GM12878 (cell line): ENCODE data around the gene YWHAQ. TPM values are rescaled to one million over a fixed set of nuclear protein-coding genes. Genes with fewer than 3 reads are reported as not detected.

Source experiments
- ATAC-seq: fragments of 200-7000 bp; cut with Tn5 transposase; 3 replicates; pipeline ENCODE4 v1.9.1; 2020; ENCODE audit warnings: mild to moderate bottlenecking, moderate library complexity
- BruUV-seq: library from RNA; stranded (reverse); fragments of 400-500 nt; replicated peaks from 2 replicates; lab custom pipeline; 2021; lab: Mats Ljungman, UMichigan
- CTCF ChIA-PET: fragments of 300-600 bp; sonication (Branson Sonifier 250); formaldehyde crosslinking; extraction: SDS; loops from one replicate; lab custom pipeline; 2021; ENCODE audit warnings: inconsistent platforms; lab: Yijun Ruan, JAX
- POLR2A ChIA-PET: fragments of 350-600 bp; formaldehyde crosslinking; extraction: SDS; loops from one replicate; lab custom pipeline; 2021; ENCODE audit warnings: inconsistent platforms; lab: Charles Lee
- RAD21 ChIA-PET: fragments of 300-600 bp; sonication (Branson Sonifier 250); formaldehyde crosslinking; loops from one replicate; lab custom pipeline; 2023; ENCODE audit warnings: antibody characterized with exemption; ENCODE audit not compliant: unreplicated experiment; lab: Charles Lee
- SMC1A ChIA-PET: fragments of 300-600 bp; sonication (Branson Sonifier 250); formaldehyde crosslinking; loops from one replicate; lab custom pipeline; 2023; ENCODE audit not compliant: unreplicated experiment, uncharacterized antibody; lab: Charles Lee
- DNase-seq: peaks from one replicate; pipeline ENCODE4 v3.0.0-alpha.2; 2011; ENCODE audit warnings: low read depth, low spot score
- FAIRE-seq: peaks from 3 replicates; lab custom pipeline; 2011; peaks lifted over from hg19 to GRCh38; lab: Jason Lieb, UNC
- H2AFZ ChIP-seq: 2 replicates; pipeline ENCODE4 v1.6.0; 2011; ENCODE audit warnings: low read depth, low read length, control low read depth; ENCODE audit not compliant: control insufficient read depth
- H3K27ac ChIP-seq: 2 replicates; pipeline ENCODE4 v1.5.1; 2011; ENCODE audit warnings: control low read depth; ENCODE audit not compliant: control insufficient read depth, insufficient read depth
- H3K27me3 ChIP-seq, 2 experiments: replicated peaks in 1 of 2; 2 replicates each; pipeline versions ENCODE4 v1.6.0 to v1.6.1; 2011; ENCODE audit warnings: low read length in 1 of 2; ENCODE audit not compliant: control insufficient read depth in 2 of 2, insufficient read depth in 2 of 2
- H3K36me3 ChIP-seq, 2 experiments: 2 replicates each; pipeline ENCODE4 v1.5.1; 2011; ENCODE audit warnings: low read length in 1 of 2; ENCODE audit not compliant: control insufficient read depth in 2 of 2, insufficient read depth in 2 of 2
- H3K4me1 ChIP-seq: 2 replicates; pipeline ENCODE4 v1.6.1; 2011; ENCODE audit warnings: mild to moderate bottlenecking, low read length, moderate library complexity, mixed read lengths; ENCODE audit not compliant: control insufficient read depth, insufficient read depth
- H3K4me2 ChIP-seq: 2 replicates; pipeline ENCODE4 v1.6.0; 2011; ENCODE audit warnings: control low read depth; ENCODE audit not compliant: control insufficient read depth, insufficient read depth
- H3K4me3 ChIP-seq: fragments of 200-600 bp; sonication (generic); 2 replicates; pipeline ENCODE4 v1.5.1; 2016
- H3K79me2 ChIP-seq: 2 replicates; pipeline ENCODE4 v1.6.0; 2011; ENCODE audit warnings: low read length; ENCODE audit not compliant: control insufficient read depth, insufficient read depth
- H3K9ac ChIP-seq: 2 replicates; pipeline ENCODE4 v1.8.0; 2011; ENCODE audit warnings: low read length, control low read depth, mixed read lengths; ENCODE audit not compliant: control insufficient read depth, insufficient read depth
- H3K9me3 ChIP-seq: replicated peaks from 3 replicates; pipeline ENCODE4 v1.5.1; 2011; ENCODE audit warnings: mild to moderate bottlenecking, low read length; ENCODE audit not compliant: control insufficient read depth, insufficient read depth
- H4K20me1 ChIP-seq: 2 replicates; pipeline ENCODE4 v1.6.0; 2011; ENCODE audit not compliant: control insufficient read depth, insufficient read depth
- ATF7 ChIP-seq: fragments of 450-650 bp; IDR thresholded peaks from 2 replicates; pipeline ENCODE4 v1.6.1; 2016; ENCODE audit warnings: low read depth, mild to moderate bottlenecking
- ELK1 ChIP-seq: IDR thresholded peaks from 2 replicates; pipeline ENCODE4 v1.6.1; 2012; ENCODE audit warnings: low read depth, low read length, improper control_type of control experiment
- HDAC2 ChIP-seq: fragments of 200-600 bp; sonication (generic); IDR thresholded peaks from 2 replicates; pipeline ENCODE4 v1.6.1; 2017
- IRF4 ChIP-seq: IDR thresholded peaks from 2 replicates; pipeline ENCODE4 v1.6.1; 2011; ENCODE audit warnings: low read depth, low read length
- NR2F1 ChIP-seq: fragments of 450-650 bp; conservative IDR thresholded peaks from 2 replicates; pipeline ENCODE4 v1.6.1; 2017; ENCODE audit warnings: mild to moderate bottlenecking
- RAD51 ChIP-seq: fragments of 450-650 bp; IDR thresholded peaks from 2 replicates; pipeline ENCODE4 v1.6.1; 2016; ENCODE audit warnings: moderate library complexity, mild to moderate bottlenecking, inconsistent platforms
- RELB ChIP-seq: fragments of 450-650 bp; IDR thresholded peaks from 2 replicates; pipeline ENCODE4 v1.6.1; 2017; ENCODE audit warnings: low read depth, mild to moderate bottlenecking, moderate library complexity
- SMAD1 ChIP-seq: fragments of 450-650 bp; IDR thresholded peaks from 2 replicates; pipeline ENCODE4 v1.6.1; 2018; ENCODE audit warnings: mild to moderate bottlenecking, low read depth; ENCODE audit not compliant: partially characterized antibody
- TCF12 ChIP-seq: IDR thresholded peaks from 2 replicates; pipeline ENCODE4 v1.6.1; 2011; ENCODE audit warnings: low read depth, mild to moderate bottlenecking, low read length
- WRNIP1 ChIP-seq: IDR thresholded peaks from 2 replicates; pipeline ENCODE4 v1.6.1; 2011; ENCODE audit warnings: low read depth, low read length, improper control_type of control experiment, borderline replicate concordance
- ZBTB4 ChIP-seq: fragments of 450-650 bp; formaldehyde crosslinking; IDR thresholded peaks from 2 replicates; pipeline ENCODE4 v1.4.0; 2022; ENCODE audit warnings: mild to moderate bottlenecking, moderate library complexity
- WGBS: methylation state at CpG from one replicate; pipeline ENCODE4 v1.1.6; 2016; ENCODE audit warnings: low lambda C conversion rate; ENCODE audit not compliant: insufficient replicate concordance, insufficient coverage; ENCODE audit errors: missing lambda C conversion rate; 5-methylcytosine and 5-hydroxymethylcytosine counted together
- in situ Hi-C: fragments of 300-500 bp; cut with MboI; formaldehyde crosslinking; loops from 9 replicates; pipeline ENCODE4 v1.14.3; 2018; ENCODE audit warnings: mixed read lengths
- intact Hi-C: fragments of 100-400 bp; cut with micrococcal nuclease; formaldehyde crosslinking; loops from one replicate; pipeline ENCODE4 v1.14.2; 2022; ENCODE audit not compliant: unreplicated experiment
- polyA plus RNA-seq, 11 experiments: library from polyadenylated mRNA; depleted of rRNA in 4 of 11; unstranded in 6 of 11; stranded (reverse) in 5 of 11; fragments of >200 nt; fragmentation: Nextera tagmentation in 4 of 11; fragmentation: Illumina TruSeq in 1 of 11; extraction: Ambion mirVana in 4 of 11; extraction: Trizol in 1 of 11; gene quantifications; 1 replicate in 1 of 11; 2 replicates in 10 of 11; pipeline versions ENCODE4 v1.2.1 to v1.2.3, GENCODE V29; 2011 to 2016; ENCODE audit warnings: inconsistent platforms in 2 of 11, missing spikeins in 2 of 11, low read depth in 1 of 11
- total RNA-seq, 4 experiments: library from RNA; depleted of rRNA in 3 of 4; stranded (reverse); fragments of >200 nt in 3 of 4; fragmentation: Illumina TruSeq in 1 of 4; extraction: Trizol in 1 of 4; gene quantifications; 2 replicates each; pipeline versions ENCODE4 v1.2.1 to v1.2.3, GENCODE V29; 2013 to 2021
- TF ChIP-seq, protein P1 (sequence below): fragments of 450-650 bp; formaldehyde crosslinking; IDR thresholded peaks from 2 replicates; pipeline ENCODE4 v1.5.0; 2022; ENCODE audit warnings: mild to moderate bottlenecking, missing genetic modification characterization
- TF ChIP-seq, protein P2 (sequence below): fragments of 150-350 bp; IDR thresholded peaks from 2 replicates; pipeline ENCODE4 v1.6.1; 2014; ENCODE audit warnings: mild to moderate bottlenecking, low read depth, low read length

The YWHAQ gene
- total and polyA plus RNA-seq, 10 of the 15 experiments (the other 5 are each of a cell fraction or from before 2014, with no cell fraction given): 63.0 to 515 (median 219) TPM

DNA sequence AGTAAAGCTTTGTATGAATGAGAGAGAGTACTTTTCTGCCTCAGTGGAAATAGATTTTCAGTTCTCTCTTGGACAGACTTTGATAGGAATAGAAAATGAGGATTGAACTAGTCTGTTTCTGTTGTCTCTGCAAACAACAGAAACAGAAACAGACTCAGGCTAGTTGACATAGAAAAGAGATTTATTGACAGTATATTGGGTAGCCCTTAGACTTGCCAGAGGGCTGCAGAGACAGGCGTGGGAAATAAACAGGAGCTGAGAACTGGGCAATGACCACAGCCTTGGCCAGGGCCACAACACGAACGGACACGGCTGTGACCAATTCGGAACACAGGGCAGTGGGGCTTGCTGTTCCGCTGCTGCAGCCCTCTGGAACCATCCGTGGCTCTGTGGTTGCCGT, 30.5 kb upstream of the YWHAQ start:
- no TSS peak for BruUV-seq
- Histone ChIP-seq H3K79me2 (no peaks in the 10 kb centered on the region), H3K4me2 (peak overlapping the region; percentile 26; the same call in 1 of the 2 replicates), H3K4me3 (no peak overlapping the region), H3K27me3 (no peaks in the 10 kb centered on the region), H3K9ac (no peak overlapping the region), H2AFZ (no peak overlapping the region), H3K4me1 (peaks cover 46% of the 10 kb centered on the region), H3K27ac (no peak overlapping the region), H4K20me1 (no peaks in the 10 kb centered on the region), H3K9me3 (no peaks in the 10 kb centered on the region; the same call in 2 of the 3 replicates)
- ChIA-PET POLR2A (no interaction called here), SMC1A (interaction anchor here (1.6 kb wide), 1 partner anchor 15 kb away, joined by 3 read pairs; no protein-coding TSS in a partner anchor), RAD21 (no interaction called here), CTCF (no interaction called here)
- 54% methylated on average over 8 of the region's 8 CpGs for WGBS
- ATAC-seq: no peak
- no peak for FAIRE-seq
- DNase-seq: no peak
- in situ Hi-C loops: no loop called here
- intact Hi-C loops: no loop called here
- TF ChIP-seq ELK1: no peak
- TF ChIP-seq, protein P1, sequence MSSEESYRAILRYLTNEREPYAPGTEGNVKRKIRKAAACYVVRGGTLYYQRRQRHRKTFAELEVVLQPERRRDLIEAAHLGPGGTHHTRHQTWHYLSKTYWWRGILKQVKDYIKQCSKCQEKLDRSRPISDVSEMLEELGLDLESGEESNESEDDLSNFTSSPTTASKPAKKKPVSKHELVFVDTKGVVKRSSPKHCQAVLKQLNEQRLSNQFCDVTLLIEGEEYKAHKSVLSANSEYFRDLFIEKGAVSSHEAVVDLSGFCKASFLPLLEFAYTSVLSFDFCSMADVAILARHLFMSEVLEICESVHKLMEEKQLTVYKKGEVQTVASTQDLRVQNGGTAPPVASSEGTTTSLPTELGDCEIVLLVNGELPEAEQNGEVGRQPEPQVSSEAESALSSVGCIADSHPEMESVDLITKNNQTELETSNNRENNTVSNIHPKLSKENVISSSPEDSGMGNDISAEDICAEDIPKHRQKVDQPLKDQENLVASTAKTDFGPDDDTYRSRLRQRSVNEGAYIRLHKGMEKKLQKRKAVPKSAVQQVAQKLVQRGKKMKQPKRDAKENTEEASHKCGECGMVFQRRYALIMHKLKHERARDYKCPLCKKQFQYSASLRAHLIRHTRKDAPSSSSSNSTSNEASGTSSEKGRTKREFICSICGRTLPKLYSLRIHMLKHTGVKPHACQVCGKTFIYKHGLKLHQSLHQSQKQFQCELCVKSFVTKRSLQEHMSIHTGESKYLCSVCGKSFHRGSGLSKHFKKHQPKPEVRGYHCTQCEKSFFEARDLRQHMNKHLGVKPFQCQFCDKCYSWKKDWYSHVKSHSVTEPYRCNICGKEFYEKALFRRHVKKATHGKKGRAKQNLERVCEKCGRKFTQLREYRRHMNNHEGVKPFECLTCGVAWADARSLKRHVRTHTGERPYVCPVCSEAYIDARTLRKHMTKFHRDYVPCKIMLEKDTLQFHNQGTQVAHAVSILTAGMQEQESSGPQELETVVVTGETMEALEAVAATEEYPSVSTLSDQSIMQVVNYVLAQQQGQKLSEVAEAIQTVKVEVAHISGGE (CRISPR knock-in tag): no peak
- TF ChIP-seq NR2F1: no peak
- no peak for TF ChIP-seq RELB
- no peak for TF ChIP-seq RAD51
- TF ChIP-seq SMAD1: no peak
- TF ChIP-seq TCF12: no peak
- TF ChIP-seq IRF4: no peak
- TF ChIP-seq HDAC2: no peak
- no peak for TF ChIP-seq WRNIP1
- no peak for TF ChIP-seq ZBTB4 (CRISPR knock-in tag)
- TF ChIP-seq, protein P2, sequence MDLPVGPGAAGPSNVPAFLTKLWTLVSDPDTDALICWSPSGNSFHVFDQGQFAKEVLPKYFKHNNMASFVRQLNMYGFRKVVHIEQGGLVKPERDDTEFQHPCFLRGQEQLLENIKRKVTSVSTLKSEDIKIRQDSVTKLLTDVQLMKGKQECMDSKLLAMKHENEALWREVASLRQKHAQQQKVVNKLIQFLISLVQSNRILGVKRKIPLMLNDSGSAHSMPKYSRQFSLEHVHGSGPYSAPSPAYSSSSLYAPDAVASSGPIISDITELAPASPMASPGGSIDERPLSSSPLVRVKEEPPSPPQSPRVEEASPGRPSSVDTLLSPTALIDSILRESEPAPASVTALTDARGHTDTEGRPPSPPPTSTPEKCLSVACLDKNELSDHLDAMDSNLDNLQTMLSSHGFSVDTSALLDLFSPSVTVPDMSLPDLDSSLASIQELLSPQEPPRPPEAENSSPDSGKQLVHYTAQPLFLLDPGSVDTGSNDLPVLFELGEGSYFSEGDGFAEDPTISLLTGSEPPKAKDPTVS: no peak
- no peak for TF ChIP-seq ATF7
- TF ChIP-seq, all 136 proteins: peak for 0
- H3K36me3 ChIP-seq: no peaks in the 10 kb centered on the region
